HCEC 1CT (cell line): ENCODE results near the gene ZBTB16.

Experiments
- DNase-seq: peaks from one replicate; pipeline ENCODE4 v3.0.0-alpha.2; 2017

ZBTB16 gene

GRCh38 chr11:114065094-114065493, 5.6 kb downstream of the ZBTB16 start:
- DNase-seq = no peak

- DNase-seq = no peak
Measured at GRCh38 chr11:114066046-114066648, 6.6 kb downstream of the ZBTB16 start.

DNA sequence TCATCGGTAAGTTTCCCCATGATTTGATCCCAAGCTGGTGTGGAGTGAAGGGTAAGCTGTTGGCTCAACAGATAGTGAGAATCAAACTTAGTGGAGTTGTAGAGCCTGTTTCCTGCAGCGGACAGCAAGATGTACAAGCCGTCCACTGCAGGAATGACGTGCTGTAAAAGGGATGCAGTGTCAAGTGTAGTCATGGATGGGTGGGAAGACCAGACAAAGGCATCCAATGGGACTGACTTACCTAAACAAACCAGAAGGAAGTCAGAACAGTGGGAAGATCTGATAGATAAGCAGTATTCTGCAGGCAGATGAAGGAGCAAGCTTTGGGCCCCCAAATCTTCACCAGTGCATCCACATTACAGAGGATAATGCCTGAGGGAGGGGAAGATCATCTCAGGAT, 8.8 kb downstream of the ZBTB16 start:
- DNase-seq = no peak

- DNase-seq = no peak
Measured at GRCh38 chr11:114070464-114071139, 11.1 kb downstream of the ZBTB16 start.

- DNase-seq = no peak
Measured at GRCh38 chr11:114073007-114073827, 13.7 kb downstream of the ZBTB16 start.

DNA sequence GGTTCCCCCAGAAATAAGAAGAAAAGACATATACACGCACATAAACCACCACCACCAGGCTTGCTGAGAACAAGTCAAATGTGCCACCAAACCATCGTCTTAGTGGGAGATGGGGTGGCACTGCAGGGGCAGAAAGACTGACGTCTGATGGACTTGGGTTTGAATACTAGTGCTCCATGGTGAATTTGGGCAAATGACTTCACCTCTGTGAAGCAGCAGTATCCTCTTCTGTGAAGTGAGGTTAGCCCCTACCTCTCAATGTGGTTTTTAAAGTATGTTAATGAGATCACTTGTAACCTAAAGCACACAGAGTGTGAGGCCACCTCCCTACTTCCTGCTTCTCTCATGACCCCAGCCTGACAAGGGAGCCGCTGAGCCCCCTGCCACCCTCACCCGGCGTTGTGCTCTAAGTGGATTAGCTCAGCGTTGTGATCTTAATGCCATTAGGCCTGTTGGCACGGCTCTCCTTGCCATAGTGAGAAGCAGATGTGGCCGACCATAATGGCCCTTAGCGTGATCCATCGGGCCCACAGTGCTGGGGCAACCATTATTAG, 14.4 kb downstream of the ZBTB16 start:
- no peak for DNase-seq

DNA sequence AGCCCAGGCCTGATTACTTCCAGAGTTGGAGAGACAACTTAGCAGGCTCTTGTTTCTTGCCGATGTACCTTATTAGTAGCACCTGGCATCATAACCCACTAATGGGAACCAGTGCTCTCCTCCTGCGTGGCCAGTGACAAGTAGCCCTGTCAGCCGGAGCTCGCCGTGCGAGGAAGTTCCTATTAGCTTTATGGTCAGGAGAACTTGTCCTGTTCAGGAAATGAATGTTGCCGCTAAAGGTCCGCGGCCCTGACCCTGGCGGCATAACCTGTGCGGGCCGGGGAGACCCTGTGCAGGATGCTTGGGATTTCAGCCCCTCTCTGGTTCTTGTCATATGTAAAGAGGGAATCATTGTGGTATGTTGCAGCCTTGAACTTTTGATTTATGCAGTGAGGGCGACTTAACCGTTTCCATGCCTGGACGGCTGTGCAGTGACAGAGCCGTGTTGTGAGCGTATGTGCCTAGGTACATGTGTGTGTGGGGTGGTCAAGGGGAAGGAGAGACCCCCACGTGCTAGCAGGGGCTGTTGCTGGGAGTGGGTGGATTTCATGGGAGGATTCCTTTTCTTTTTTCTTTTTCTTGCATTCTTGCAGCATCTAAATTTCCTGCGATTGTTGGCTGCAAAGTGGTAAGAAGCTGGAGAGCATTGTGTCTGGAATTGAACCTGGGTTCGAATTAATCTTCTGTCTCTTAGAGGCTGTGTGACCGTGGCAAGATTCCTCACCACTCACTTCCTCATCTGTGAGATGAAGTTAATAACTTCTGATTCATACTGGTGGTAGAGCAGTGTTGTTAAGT, 15.2 kb downstream of the ZBTB16 start:
- no peak for DNase-seq

DNA sequence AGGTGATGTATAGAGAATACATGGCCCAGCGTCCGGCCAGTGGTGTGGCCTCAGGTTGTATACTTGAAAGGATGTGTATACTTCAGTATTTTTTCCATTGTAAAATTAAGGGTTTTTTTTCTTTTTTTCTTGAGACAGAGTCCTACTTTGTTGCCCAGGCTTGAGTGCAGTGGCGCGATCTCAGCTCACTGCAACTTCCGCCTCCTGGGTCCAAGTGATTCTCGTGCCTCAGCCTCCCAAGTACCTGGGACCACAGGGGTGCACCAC, 15.8 kb downstream of the ZBTB16 start:
- DNase-seq = no peak

GRCh38 chr11:114075891-114076441, 16.5 kb downstream of the ZBTB16 start:
- DNase-seq = peak; percentile 72

GRCh38 chr11:114076921-114077331, 17.4 kb downstream of the ZBTB16 start:
- no peak for DNase-seq

DNA sequence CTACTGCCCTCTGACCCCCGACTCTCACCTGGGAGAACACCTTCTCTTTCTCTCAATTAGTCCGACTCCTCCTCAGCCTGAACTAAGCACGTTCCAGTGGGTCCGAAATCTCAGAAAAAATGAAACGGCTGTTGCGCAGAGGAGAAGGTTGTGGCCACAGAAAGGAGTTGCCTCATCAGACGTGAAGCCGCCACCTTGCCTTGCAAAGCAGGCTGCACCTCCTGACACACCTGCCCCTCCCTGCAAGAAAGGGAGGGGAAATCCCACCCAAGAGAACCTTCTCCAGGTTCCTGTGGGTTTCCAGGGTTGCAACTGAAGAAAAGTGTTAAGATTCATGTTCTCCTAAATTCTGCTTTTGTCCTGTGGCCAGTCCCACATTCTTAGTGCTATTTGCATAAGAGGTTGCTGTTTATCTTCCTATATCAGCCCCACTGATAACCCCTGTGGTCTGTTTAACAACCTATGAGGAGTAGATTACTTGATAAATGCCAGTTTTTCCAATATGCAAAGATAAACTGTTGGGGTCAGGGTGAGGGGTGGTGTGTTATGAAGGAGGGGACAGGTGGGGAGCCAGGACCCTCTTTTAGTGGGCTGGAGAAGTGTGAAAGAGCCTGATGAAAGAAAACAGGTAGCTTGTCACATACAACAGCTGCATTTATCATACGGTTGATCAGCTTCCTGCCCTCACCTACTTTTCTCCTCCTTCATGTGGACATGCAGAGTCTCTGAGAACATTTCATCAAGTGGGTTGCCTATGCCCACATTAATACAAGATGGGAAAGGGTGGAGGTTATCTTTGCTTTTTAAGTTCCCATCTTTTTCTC, 18.2 kb downstream of the ZBTB16 start:
- no peak for DNase-seq

- DNase-seq = no peak
Measured at GRCh38 chr11:114078423-114078822, 18.9 kb downstream of the ZBTB16 start.

DNA sequence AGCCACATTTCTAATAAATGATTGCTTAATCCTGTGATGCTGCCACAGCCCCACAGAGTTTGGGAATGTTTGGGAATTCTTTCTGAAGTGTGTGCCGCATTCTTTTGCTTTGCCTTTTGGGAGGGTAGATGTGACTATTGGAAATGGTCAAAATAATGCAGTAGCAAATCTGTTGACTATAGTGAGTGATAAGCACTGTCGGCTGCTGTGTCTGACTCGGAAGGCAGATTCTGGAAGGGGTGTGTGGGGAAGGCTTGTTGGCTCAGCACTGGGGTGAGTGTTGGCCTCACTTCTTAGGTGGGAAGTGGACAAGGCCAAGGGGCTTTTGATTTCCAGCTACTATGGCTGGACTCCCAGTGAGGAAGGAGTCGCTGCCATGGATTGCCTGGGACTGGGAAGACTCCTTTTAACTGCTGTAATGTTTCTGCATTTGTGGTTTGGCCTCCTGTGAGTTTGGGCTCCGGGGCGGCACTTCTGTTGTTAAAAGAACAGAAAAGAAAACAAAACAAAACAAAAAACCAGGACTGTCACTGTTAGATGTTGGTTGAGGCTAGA, 20.1 kb downstream of the ZBTB16 start:
- peak; percentile 43 for DNase-seq

DNA sequence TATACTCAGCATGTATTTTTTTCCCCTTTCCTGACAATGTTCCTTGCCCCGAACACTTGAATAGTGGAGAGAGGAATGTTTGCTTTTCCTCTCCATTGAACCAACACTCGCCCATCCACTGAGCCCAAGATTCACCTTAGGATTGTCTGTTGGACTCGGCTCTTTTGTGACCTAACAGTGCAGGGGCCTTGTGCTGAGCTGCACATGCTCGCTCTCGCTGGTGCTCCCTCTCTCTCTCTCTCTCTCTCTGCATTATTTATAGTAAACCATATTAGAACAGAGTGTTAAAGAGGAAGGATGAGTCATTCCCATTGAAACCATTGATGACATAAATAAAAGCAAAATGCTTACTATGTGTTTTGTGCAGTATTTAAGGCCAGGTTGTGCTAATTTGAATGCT, 20.7 kb downstream of the ZBTB16 start:
- peak; percentile 86 for DNase-seq

DNA sequence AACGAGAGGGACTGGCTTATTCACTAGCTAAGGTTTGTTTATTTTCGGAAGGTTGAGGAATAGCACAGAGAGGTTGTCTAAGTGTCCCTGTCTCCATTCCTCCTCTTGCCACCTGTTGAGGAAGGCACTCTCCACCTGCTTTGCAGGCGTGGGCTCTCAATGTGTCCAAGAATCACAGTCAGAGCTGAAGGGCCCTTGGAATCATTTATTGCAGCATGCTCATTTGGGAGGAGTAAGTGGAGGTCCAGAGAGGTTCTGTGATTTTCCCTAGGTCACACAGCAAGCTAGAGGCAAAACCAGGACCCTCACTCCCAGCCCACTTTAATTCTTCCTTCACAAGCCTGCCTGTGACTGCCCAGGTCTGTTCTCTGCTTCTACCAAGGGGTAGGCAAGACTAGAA, 21.3 kb downstream of the ZBTB16 start:
- DNase-seq = no peak

DNA sequence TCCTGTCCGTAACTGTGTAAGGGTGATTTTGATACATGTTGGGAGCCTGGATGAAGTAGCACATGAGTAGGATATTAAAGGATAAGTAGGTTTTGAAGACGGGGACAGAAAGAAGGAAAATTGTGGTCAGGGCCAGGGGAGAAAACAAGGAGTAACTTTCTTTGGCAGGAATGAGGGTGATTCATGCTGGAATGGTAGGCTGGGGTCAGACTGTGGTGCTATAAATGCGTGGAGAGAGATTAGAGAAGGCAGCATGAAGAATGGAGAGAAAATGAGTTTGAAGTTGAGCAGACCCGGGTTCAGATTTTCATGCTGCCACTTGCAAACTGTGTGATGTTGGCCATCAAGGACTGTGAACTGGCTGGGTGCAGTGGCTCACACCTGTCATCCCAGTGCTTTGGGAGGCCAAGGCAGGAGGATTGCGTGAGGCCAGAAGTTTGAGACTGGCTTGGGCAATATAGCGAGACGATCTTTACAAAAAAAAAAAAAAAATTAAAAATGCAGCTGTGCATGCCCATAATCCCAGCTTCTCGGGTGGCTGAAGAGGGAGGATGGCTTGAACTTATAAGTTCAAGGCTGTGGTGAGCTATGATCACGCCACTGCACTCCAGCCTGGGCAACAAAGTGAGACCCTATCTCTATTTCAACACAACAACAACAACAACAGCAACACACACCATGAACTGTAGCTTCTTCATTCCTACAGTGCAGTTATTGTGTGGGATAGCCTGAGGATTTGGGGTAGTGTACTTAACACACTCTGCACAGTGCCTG, 22.3 kb downstream of the ZBTB16 start:
- DNase-seq = peak; percentile 78

- DNase-seq = peak; percentile 47
Measured at GRCh38 chr11:114082415-114082748, 22.9 kb downstream of the ZBTB16 start.

GRCh38 chr11:114082767-114083181, 23.3 kb downstream of the ZBTB16 start:
- DNase-seq = no peak

DNA sequence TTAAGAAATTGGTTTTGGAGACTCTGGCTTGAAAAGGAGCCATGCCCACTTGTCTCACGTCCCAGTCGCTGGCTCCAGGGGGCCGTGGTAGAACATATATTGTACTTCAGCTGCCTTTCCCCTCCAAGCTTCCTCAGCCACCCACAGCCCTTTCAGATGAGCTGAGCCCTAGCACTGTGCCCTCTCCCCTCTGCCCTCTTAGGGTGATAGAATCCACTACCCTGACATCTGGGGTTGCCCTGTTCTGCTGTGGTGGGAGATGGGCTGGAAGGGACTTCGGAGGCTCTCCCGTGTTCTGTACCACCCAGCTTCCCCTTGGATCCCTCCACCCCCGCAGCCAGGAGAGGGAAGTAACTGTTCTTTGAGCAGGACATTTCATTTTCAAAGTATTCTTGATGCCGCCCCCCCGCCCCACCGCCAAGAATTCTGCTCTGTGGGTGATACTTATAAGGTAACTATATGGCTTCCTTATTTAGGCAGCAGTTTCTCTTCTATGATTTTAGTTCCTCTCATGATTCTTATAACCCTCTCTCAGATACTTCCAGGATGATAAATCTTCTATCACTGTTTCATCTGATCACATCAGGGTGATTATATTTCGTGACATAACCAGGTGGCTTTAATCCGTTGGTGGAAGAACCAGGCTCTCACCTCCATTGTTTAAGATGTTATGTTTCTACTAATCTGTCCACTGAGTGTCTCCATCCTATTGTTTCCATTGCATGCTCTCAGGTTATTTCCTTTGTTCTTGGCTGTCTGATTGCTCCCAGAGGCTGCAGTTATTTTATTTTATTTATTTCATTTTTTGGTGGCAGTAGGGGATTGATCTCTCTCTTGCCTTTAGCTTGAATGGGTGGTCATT, 24.1 kb downstream of the ZBTB16 start:
- DNase-seq = no peak

GRCh38 chr11:114084414-114084813, 24.9 kb downstream of the ZBTB16 start:
- no peak for DNase-seq
